HL-60 (cell line): ENCODE results near the gene CCDC90B.

Source experiments
- DNase-seq, 2 experiments: peaks; one replicate each; pipeline ENCODE4 v3.0.0-alpha.2; 2010 to 2020; ENCODE audit warnings: low read depth in 1 of 2, low spot score in 1 of 2
- H3K27ac ChIP-seq: fragments of 250-450 bp; sonication (Bioruptor Pico); replicated peaks from 2 replicates; pipeline ENCODE4 v1.5.1; 2020; ENCODE audit warnings: mild to moderate bottlenecking, moderate library complexity
- H3K27me3 ChIP-seq: fragments of 250-450 bp; sonication (Bioruptor Pico); 2 replicates; pipeline ENCODE4 v1.5.1; 2021; ENCODE audit warnings: mild to moderate bottlenecking, moderate library complexity; ENCODE audit not compliant: insufficient read depth, poor library complexity, severe bottlenecking
- H3K4me3 ChIP-seq: replicated peaks from 2 replicates; pipeline ENCODE4 v1.5.1; 2011; ENCODE audit warnings: mild to moderate bottlenecking, control low read depth, low read length; ENCODE audit not compliant: insufficient read depth
- CTCF ChIP-seq: IDR thresholded peaks from one replicate; pipeline ENCODE4 v1.5.1; 2011; ENCODE audit warnings: low read length, control low read depth, inconsistent platforms; ENCODE audit not compliant: insufficient read depth
- GABPA ChIP-seq: IDR thresholded peaks from 2 replicates; pipeline ENCODE4 v1.6.1; 2012; ENCODE audit warnings: low read depth
- POLR2AphosphoS5 ChIP-seq: IDR thresholded peaks from 2 replicates; pipeline ENCODE4 v1.6.1; 2012; ENCODE audit warnings: low read depth
- SPI1 ChIP-seq: IDR thresholded peaks from 2 replicates; pipeline ENCODE4 v1.6.1; 2012; ENCODE audit warnings: low read depth, mild to moderate bottlenecking, borderline replicate concordance
- TF ChIP-seq, protein P1 (sequence below): IDR thresholded peaks from 2 replicates; pipeline ENCODE4 v1.6.1; 2012; ENCODE audit warnings: low read depth; ENCODE audit not compliant: insufficient replicate concordance

Gene CCDC90B

GRCh38 chr11:83252941-83253340, 33.2 kb downstream of the CCDC90B start:
- TF ChIP-seq SPI1 (no peak), GABPA (no peak), POLR2AphosphoS5 (no peak), CTCF (no peak)
- TF ChIP-seq, protein P1, sequence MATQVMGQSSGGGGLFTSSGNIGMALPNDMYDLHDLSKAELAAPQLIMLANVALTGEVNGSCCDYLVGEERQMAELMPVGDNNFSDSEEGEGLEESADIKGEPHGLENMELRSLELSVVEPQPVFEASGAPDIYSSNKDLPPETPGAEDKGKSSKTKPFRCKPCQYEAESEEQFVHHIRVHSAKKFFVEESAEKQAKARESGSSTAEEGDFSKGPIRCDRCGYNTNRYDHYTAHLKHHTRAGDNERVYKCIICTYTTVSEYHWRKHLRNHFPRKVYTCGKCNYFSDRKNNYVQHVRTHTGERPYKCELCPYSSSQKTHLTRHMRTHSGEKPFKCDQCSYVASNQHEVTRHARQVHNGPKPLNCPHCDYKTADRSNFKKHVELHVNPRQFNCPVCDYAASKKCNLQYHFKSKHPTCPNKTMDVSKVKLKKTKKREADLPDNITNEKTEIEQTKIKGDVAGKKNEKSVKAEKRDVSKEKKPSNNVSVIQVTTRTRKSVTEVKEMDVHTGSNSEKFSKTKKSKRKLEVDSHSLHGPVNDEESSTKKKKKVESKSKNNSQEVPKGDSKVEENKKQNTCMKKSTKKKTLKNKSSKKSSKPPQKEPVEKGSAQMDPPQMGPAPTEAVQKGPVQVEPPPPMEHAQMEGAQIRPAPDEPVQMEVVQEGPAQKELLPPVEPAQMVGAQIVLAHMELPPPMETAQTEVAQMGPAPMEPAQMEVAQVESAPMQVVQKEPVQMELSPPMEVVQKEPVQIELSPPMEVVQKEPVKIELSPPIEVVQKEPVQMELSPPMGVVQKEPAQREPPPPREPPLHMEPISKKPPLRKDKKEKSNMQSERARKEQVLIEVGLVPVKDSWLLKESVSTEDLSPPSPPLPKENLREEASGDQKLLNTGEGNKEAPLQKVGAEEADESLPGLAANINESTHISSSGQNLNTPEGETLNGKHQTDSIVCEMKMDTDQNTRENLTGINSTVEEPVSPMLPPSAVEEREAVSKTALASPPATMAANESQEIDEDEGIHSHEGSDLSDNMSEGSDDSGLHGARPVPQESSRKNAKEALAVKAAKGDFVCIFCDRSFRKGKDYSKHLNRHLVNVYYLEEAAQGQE, result no peak
- Histone ChIP-seq H3K4me3 (no peak overlapping the region), H3K27me3 (no peaks in the 10 kb centered on the region), H3K27ac (no peak overlapping the region)
- DNase-seq, result no peak

- H3K27me3 ChIP-seq, result no peaks in the 10 kb centered on the region
- no peak overlapping the region for H3K27ac ChIP-seq
- TF ChIP-seq POLR2AphosphoS5 (no peak), SPI1 (no peak), GABPA (no peak), CTCF (no peak)
- TF ChIP-seq, protein P1, result no peak
- H3K4me3 ChIP-seq, result no peak overlapping the region
- DNase-seq, result no peak
These were observed 33.9 kb downstream of the CCDC90B start for GRCh38 chr11:83252266-83252665.

GRCh38 chr11:83249972-83250593, 36.1 kb downstream of the CCDC90B start:
- DNase-seq, result peak; percentile 8 to 11
- H3K27ac ChIP-seq, result no peak overlapping the region
- TF ChIP-seq GABPA (no peak), CTCF (peak; percentile 48)
- H3K4me3 ChIP-seq, result no peak overlapping the region
- H3K27me3 ChIP-seq, result no peaks in the 10 kb centered on the region

DNA sequence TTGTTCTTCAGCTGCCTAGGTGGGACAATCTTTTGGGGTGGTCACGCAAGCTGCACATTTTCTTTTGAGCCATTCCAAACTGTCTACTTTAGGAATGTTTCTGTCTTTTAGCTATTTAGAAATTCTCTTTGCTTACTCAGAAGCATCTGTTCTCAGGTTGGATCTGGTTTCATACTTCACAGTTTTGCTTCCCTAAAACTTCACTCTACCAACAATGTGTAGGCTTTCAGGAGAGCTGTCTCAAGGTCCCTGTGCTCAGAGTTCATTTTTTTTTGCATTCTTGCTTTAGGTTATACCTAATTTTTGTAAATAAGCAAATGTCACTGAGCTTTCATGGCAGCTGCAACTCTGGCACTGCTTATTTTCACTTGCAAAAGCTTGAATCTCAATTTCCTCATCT, 36.7 kb downstream of the CCDC90B start:
- H3K4me3 ChIP-seq, result no peak overlapping the region
- no peak overlapping the region for H3K27ac ChIP-seq
- no peak for TF ChIP-seq CTCF
- TF ChIP-seq POLR2AphosphoS5, result no peak
- TF ChIP-seq SPI1, result no peak
- TF ChIP-seq, protein P1, result no peak
- TF ChIP-seq GABPA, result no peak
- no peak for DNase-seq
- no peaks in the 10 kb centered on the region for H3K27me3 ChIP-seq
